Neural crest cell (in vitro differentiated cells): Measurements from ENCODE around the gene EPG5. TPM values are rescaled to one million over a fixed set of nuclear protein-coding genes. Genes with fewer than 3 reads are reported as not detected.

Experiments used
- DNase-seq: peaks from one replicate; pipeline ENCODE4 v3.0.0; 2021; ENCODE audit warnings: low read depth, mixed read lengths, low spot score
- H3K27ac Mint-ChIP-seq: one replicate; pipeline ENCODE4 v1.8.0; 2021; ENCODE audit warnings: mild to moderate bottlenecking, mixed read lengths; ENCODE audit not compliant: unreplicated experiment
- H3K27me3 Mint-ChIP-seq: 2 replicates; pipeline ENCODE4 v1.8.0; 2021; ENCODE audit warnings: low read depth, mild to moderate bottlenecking, mixed read lengths
- H3K36me3 Mint-ChIP-seq: 2 replicates; pipeline ENCODE4 v1.8.0; 2021; ENCODE audit warnings: low read depth, mild to moderate bottlenecking, mixed read lengths
- H3K4me1 Mint-ChIP-seq: 2 replicates; pipeline ENCODE4 v1.8.0; 2021; ENCODE audit warnings: mixed read lengths
- H3K4me3 Mint-ChIP-seq: one replicate; pipeline ENCODE4 v1.8.0; 2021; ENCODE audit warnings: mild to moderate bottlenecking, mixed read lengths
- H3K9me3 Mint-ChIP-seq: 2 replicates; pipeline ENCODE4 v1.8.0; 2021; ENCODE audit warnings: mixed read lengths
- total RNA-seq: library from RNA; stranded (reverse); gene quantifications from 2 replicates; pipeline ENCODE4 v1.2.1, GENCODE V29; 2021
- TF ChIP-seq, protein P1 (sequence below): fragments of 200-600 bp; sonication (generic); conservative IDR thresholded peaks from 2 replicates; pipeline ENCODE4 v1.5.0; 2021; ENCODE audit warnings: antibody characterized with exemption, mild to moderate bottlenecking

EPG5 gene
- total RNA-seq, 1 donor from 2014 or later, result 20.5 TPM

DNA sequence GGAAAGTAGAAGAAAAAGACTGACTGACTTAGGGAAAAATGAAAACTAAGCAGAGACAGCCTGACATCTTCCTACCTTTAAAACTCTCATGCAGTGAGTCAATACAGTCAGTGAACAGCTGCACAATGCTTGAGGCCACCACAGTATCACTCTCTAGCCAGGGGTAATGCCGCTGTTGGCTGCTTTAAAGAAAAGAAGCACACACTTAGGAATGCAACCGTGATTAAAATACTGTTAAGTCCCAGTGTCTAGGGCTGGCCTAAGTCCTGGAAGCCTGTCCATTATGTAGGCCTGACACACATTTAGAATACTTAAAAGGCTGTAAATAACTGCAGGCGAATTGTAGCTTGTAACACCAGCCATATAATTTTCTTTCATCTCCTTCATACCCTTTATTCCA lies 91.0 kb downstream of the EPG5 start:
- TF ChIP-seq, protein P1, sequence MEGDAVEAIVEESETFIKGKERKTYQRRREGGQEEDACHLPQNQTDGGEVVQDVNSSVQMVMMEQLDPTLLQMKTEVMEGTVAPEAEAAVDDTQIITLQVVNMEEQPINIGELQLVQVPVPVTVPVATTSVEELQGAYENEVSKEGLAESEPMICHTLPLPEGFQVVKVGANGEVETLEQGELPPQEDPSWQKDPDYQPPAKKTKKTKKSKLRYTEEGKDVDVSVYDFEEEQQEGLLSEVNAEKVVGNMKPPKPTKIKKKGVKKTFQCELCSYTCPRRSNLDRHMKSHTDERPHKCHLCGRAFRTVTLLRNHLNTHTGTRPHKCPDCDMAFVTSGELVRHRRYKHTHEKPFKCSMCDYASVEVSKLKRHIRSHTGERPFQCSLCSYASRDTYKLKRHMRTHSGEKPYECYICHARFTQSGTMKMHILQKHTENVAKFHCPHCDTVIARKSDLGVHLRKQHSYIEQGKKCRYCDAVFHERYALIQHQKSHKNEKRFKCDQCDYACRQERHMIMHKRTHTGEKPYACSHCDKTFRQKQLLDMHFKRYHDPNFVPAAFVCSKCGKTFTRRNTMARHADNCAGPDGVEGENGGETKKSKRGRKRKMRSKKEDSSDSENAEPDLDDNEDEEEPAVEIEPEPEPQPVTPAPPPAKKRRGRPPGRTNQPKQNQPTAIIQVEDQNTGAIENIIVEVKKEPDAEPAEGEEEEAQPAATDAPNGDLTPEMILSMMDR, result no peak
- H3K9me3 Mint-ChIP-seq, result peaks cover 5% of the 10 kb centered on the region
- no peak overlapping the region for H3K4me3 Mint-ChIP-seq
- no peak for DNase-seq
- H3K27ac Mint-ChIP-seq, result no peak overlapping the region
- H3K36me3 Mint-ChIP-seq, result peaks cover 32% of the 10 kb centered on the region
- peaks cover 6% of the 10 kb centered on the region for H3K4me1 Mint-ChIP-seq
- H3K27me3 Mint-ChIP-seq, result no peaks in the 10 kb centered on the region

- Mint-ChIP-seq H3K4me3 (no peak overlapping the region), H3K9me3 (peaks cover 5% of the 10 kb centered on the region), H3K27me3 (no peaks in the 10 kb centered on the region), H3K27ac (no peak overlapping the region), H3K36me3 (peaks cover 32% of the 10 kb centered on the region), H3K4me1 (no peaks in the 10 kb centered on the region)
- DNase-seq, result no peak
- TF ChIP-seq, protein P1, result no peak
Measured at GRCh38 chr18:45874491-45875184, 92.5 kb downstream of the EPG5 start.

- Mint-ChIP-seq H3K4me1 (no peaks in the 10 kb centered on the region), H3K27me3 (no peaks in the 10 kb centered on the region), H3K36me3 (peaks cover 31% of the 10 kb centered on the region), H3K9me3 (peaks cover 5% of the 10 kb centered on the region), H3K27ac (no peak overlapping the region), H3K4me3 (no peak overlapping the region)
- DNase-seq, result no peak
- TF ChIP-seq, protein P1, result no peak
Measured at GRCh38 chr18:45871431-45872084, 95.6 kb downstream of the EPG5 start.

- Mint-ChIP-seq H3K4me3 (no peak overlapping the region), H3K27me3 (no peaks in the 10 kb centered on the region), H3K4me1 (no peaks in the 10 kb centered on the region), H3K36me3 (peaks cover 32% of the 10 kb centered on the region), H3K9me3 (peaks cover 3% of the 10 kb centered on the region), H3K27ac (no peak overlapping the region)
- TF ChIP-seq, protein P1, result no peak
- no peak for DNase-seq
Measured at GRCh38 chr18:45870419-45870818, 96.7 kb downstream of the EPG5 start.

GRCh38 chr18:45865466-45865865 lies 101.7 kb downstream of the EPG5 start:
- Mint-ChIP-seq H3K4me3 (no peak overlapping the region), H3K4me1 (no peaks in the 10 kb centered on the region), H3K27me3 (no peaks in the 10 kb centered on the region), H3K27ac (no peak overlapping the region), H3K36me3 (peaks cover 36% of the 10 kb centered on the region), H3K9me3 (no peaks in the 10 kb centered on the region)
- TF ChIP-seq, protein P1, result no peak
- no peak for DNase-seq
